HG02970 (cell line): ENCODE measurements around the gene TIMM10.

ENCODE experiments used
- ATAC-seq: cut with Tn5 transposase; IDR thresholded peaks from one replicate; pipeline ENCODE4 v1.9.1; 2021; ENCODE audit warnings: mild to moderate bottlenecking, moderate library complexity, moderate number of reproducible peaks; ENCODE audit not compliant: unreplicated experiment, low FRiP score

The TIMM10 gene, protein sequence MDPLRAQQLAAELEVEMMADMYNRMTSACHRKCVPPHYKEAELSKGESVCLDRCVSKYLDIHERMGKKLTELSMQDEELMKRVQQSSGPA

GRCh38 chr11:57530596-57531507, at the start of gene TIMM10:
Gene TIMM10, minus strand, starts transcription at chr11:57530754. Its CDS starts 565 bp downstream, at chr11:57530189.
- peak; percentile 98 for ATAC-seq

DNA sequence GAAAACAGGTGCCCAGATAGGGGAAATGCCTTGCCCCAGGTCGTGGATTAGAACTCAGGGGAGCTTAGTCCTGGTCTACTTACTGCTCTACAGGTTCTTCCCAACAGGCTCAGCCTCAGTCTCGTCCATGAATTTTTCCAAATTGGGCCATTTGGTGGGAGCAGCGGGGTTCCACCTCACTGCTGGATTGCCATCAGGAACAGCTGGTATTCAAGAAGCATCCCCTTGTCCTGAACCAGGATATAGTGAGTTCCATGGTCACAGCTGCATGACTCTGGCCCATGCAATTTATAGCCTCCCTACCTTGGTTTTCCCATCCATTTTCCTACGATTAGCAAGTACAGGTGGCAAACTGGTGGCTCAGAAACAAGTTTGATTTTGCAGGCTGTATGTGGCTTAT, 43.5 kb upstream of the TIMM10 start:
- ATAC-seq, result no peak

- no peak for ATAC-seq
Measured at GRCh38 chr11:57571606-57572005, 41.1 kb upstream of the TIMM10 start.

GRCh38 chr11:57568330-57568766, 37.8 kb upstream of the TIMM10 start:
- ATAC-seq, result peak; percentile 6

DNA sequence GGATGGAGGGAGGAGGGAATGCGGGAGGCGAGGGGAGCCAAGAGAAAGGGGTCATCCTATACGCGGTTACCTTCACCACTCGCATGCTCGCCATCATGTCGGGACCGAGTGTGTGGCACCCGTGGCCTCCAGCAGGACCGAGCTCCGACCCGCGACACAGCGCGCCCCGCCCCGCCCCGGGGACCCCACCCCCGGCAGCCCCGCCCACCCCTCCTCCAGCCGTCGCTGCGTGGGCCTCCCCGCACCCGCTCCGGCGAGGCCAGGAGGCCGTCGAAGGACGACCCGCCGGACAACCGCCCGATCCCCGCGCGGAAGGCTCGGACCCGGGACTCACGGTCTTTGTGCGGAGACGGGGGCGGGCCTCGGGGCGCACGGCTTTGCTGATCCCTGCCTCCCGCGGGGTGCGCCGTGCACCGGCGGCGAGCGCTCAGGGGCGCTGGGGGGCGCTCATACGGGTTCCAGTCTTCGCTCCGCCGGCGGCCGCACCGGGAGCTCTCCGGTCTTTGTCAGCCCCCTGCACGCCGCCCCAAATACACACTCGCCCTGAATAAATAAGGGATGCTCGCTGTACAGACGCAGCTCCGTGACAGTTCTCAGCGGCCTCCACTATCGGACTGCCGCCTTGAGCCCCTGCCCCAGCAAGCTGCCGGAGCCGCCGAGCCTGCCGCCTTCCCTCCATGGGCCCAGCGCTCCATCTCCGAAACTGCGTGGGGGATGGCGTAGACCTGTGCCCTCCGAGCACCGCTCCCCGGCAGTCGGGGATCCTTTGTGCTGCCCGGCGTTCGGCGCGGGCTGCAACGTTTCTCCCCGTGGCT, 37.2 kb upstream of the TIMM10 start, which contains the start of gene UBE2L6:
Gene UBE2L6, minus strand, starts transcription at position 158 of the 815 bp plus-strand sequence. Its CDS starts 61 bp downstream, at position 97.
- peak; percentile 57 for ATAC-seq

GRCh38 chr11:57566905-57567514, 36.5 kb upstream of the TIMM10 start:
- ATAC-seq, result no peak

DNA sequence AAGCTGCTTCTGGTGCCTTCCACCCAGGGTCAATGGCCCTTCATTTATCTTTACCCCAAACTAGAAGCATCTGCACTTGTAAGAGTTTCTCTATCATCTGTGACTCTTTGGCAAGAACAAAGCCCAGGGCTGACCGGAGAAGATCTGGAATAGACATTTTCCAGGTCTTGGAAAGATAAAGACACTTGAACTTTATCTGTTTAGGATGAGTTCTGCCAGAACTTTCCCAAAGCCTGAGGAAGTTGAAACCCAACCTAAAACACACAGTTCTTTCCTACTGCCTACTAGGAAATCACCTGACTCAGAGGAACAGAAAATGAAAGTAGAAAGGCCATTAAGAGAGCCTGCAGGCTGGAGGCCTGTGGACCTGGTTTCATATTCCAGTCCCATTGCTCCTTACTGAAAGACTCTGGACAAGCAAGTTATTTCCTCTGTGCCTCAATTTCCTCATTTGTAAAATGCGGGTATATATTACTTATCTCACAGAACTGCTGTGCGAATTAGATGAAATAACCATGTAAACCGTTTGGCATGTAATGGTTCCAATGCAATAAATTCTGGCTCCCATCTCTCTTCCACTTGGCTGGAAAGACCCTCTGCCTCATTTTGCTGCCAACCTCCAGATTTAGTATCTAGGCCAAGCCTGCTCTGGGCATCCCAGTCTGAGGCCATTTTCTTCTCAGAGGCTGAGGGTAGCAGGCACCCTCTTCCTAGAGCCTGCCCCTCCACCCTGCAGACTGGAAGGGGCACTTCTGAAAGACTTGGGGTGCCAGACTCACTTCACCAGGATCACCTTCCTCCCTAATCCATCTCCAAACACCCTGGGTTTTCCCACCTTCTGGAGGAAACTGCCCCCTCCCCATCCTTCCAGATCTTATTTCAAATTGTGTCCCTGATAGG, 35.7 kb upstream of the TIMM10 start:
- peak; percentile 56 for ATAC-seq

GRCh38 chr11:57562596-57562995, 32.0 kb upstream of the TIMM10 start:
- ATAC-seq, result no peak

GRCh38 chr11:57560146-57560545, 29.6 kb upstream of the TIMM10 start:
- no peak for ATAC-seq

DNA sequence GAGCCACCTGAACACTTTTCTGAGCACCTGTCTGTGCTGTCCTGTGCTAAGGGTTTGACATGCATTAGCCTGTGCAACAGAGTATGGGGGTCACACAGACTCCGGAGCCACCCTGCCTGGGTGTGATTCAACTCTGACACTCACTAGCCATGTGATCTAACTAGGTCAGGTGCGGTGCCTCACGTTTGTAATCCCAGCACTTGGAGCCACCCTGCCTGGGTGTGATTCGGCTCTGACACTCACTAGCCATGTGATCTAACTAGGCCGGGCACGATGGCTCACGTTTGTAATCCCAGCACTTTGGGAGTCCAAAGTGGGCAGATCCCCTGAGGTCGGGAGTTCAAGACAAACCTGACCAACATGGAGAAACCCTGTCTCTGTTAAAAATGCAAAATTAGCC, 25.5 kb upstream of the TIMM10 start:
- ATAC-seq, result no peak

DNA sequence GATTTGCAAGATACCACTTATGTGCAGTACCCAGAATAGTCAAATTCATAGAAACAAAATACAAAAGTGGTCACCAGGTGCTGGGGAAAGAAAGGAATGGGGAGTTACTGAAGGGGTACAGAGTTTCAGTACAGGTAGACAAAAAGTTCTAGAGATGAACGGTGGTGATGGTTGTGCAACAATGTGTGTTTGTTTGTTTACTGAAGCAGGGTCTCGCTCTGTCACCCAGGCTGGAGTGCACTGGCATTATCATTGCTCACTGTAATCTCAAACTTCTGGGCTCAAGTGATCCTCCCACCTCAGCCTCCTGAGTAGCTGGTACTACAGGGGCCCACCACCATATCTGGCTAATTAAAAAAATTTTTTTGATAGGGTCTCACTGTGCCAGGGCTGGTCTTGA, 24.8 kb upstream of the TIMM10 start:
- no peak for ATAC-seq

- no peak for ATAC-seq
Measured at GRCh38 chr11:57552479-57552878, 21.9 kb upstream of the TIMM10 start.

GRCh38 chr11:57551941-57552340, 21.4 kb upstream of the TIMM10 start:
- ATAC-seq, result no peak

GRCh38 chr11:57549983-57550382, 19.4 kb upstream of the TIMM10 start:
- no peak for ATAC-seq

DNA sequence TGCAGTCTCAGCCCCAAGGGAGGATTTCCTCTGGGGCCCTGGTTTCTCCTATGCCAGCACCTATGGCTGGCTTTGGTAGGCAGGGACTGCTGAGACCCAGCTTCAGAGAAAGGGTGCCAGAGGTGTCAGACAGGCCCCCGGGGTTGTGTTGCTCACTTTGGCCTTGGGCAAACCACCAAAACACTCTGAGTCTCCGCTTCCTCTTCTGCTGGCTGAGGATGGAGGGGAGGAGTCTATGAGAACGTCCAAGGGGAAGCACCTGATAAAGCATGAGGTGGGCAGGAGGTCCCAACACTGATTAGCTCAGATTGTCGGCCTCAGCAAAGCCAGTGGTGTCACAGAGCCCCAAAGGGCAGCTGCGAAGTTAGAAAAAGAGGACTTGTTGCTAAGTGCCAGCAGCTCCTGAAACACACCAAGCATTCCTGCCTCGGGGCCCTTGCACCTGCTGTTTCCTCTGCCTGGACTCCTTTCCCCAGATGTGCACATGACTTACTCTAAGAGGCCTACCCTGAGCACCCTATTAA, 17.4 kb upstream of the TIMM10 start:
- ATAC-seq, result peak; percentile 84

- ATAC-seq, result peak; percentile 45
Measured at GRCh38 chr11:57546869-57547475, 16.4 kb upstream of the TIMM10 start.

DNA sequence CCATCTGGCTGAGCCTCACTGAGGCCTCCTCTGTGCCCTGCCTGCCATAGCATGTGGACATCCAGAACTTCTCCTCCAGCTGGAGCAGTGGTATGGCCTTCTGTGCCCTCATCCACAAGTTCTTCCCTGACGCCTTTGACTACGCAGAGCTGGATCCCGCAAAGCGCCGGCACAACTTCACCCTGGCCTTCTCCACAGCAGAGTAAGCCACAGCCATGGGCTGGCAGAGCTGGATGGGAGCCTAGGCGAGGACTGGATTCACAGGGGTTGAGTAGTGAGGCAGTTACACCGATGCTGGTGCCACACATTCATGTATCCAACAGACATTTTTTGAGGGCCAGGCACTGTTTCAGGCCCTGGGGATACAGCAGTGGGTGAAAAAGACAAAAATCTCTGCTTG, 15.9 kb upstream of the TIMM10 start:
- ATAC-seq, result no peak

GRCh38 chr11:57545883-57546282, 15.3 kb upstream of the TIMM10 start:
- no peak for ATAC-seq

GRCh38 chr11:57544566-57544965, 14.0 kb upstream of the TIMM10 start:
- no peak for ATAC-seq
